Measurements from ENCODE around the gene NF2.
A peak's percentile ranks its signal among the peaks of the same experiment; 100 is the strongest.

Gene NF2

GRCh38 chr22:29629903-29630516, 26.6 kb downstream of the NF2 start:
- Histone ChIP-seq H3K9me3 (ENCODE audit: severe bottlenecking) (no peaks in the 10 kb centered on the region), H3K4me3 (ENCODE audit: severe bottlenecking) (no peak overlapping the region), H3K36me3 (ENCODE audit: low read depth) (no peaks in the 10 kb centered on the region), H3K27ac (ENCODE audit: poor library complexity, severe bottlenecking) (peak overlapping the region; percentile 1), H3K27me3 (ENCODE audit: insufficient read depth, poor library complexity, severe bottlenecking) (no peaks in the 10 kb centered on the region), H3K4me1 (ENCODE audit: insufficient read depth, poor library complexity, severe bottlenecking) (peaks cover 29% of the 10 kb centered on the region)
- no peak for DNase-seq (ENCODE audit: low spot score)
- no peak for ATAC-seq (ENCODE audit: low read depth)
- no peak for TF ChIP-seq CTCF (IDR thresholded peaks at IDR 0.05; ENCODE audit: poor library complexity, severe bottlenecking)

GRCh38 chr22:29630987-29631386, 27.6 kb downstream of the NF2 start:
- DNase-seq (ENCODE audit: low spot score) (no peak), ATAC-seq (ENCODE audit: low read depth) (no peak)
- TF ChIP-seq CTCF (IDR thresholded peaks at IDR 0.05; ENCODE audit: poor library complexity, severe bottlenecking), result no peak
- Histone ChIP-seq H3K4me3 (ENCODE audit: severe bottlenecking) (no peak overlapping the region), H3K36me3 (ENCODE audit: low read depth) (no peaks in the 10 kb centered on the region), H3K27me3 (ENCODE audit: insufficient read depth, poor library complexity, severe bottlenecking) (no peaks in the 10 kb centered on the region), H3K27ac (ENCODE audit: poor library complexity, severe bottlenecking) (no peak overlapping the region), H3K4me1 (ENCODE audit: insufficient read depth, poor library complexity, severe bottlenecking) (peaks cover 19% of the 10 kb centered on the region), H3K9me3 (ENCODE audit: severe bottlenecking) (no peaks in the 10 kb centered on the region)

- Histone ChIP-seq H3K4me1 (ENCODE audit: insufficient read depth, poor library complexity, severe bottlenecking) (peaks cover 11% of the 10 kb centered on the region), H3K27ac (ENCODE audit: poor library complexity, severe bottlenecking) (no peak overlapping the region), H3K27me3 (ENCODE audit: insufficient read depth, poor library complexity, severe bottlenecking) (no peaks in the 10 kb centered on the region), H3K36me3 (ENCODE audit: low read depth) (peaks cover 5% of the 10 kb centered on the region; the same call in 1 of the 2 replicates), H3K4me3 (ENCODE audit: severe bottlenecking) (no peak overlapping the region), H3K9me3 (ENCODE audit: severe bottlenecking) (no peaks in the 10 kb centered on the region)
- no peak for TF ChIP-seq CTCF (IDR thresholded peaks at IDR 0.05; ENCODE audit: poor library complexity, severe bottlenecking)
- no peak for DNase-seq (ENCODE audit: low spot score)
- ATAC-seq (ENCODE audit: low read depth), result no peak
These were observed 28.3 kb downstream of the NF2 start for GRCh38 chr22:29631725-29632124.

GRCh38 chr22:29632672-29633071, 29.2 kb downstream of the NF2 start:
- Histone ChIP-seq H3K4me1 (ENCODE audit: insufficient read depth, poor library complexity, severe bottlenecking) (peaks cover 6% of the 10 kb centered on the region), H3K4me3 (ENCODE audit: severe bottlenecking) (no peak overlapping the region), H3K27me3 (ENCODE audit: insufficient read depth, poor library complexity, severe bottlenecking) (no peaks in the 10 kb centered on the region), H3K36me3 (ENCODE audit: low read depth) (peaks cover 14% of the 10 kb centered on the region; the same call in 1 of the 2 replicates), H3K27ac (ENCODE audit: poor library complexity, severe bottlenecking) (peak overlapping the region; percentile 36), H3K9me3 (ENCODE audit: severe bottlenecking) (no peaks in the 10 kb centered on the region)
- ATAC-seq (ENCODE audit: low read depth) (no peak), DNase-seq (ENCODE audit: low spot score) (no peak)
- TF ChIP-seq CTCF (IDR thresholded peaks at IDR 0.05; ENCODE audit: poor library complexity, severe bottlenecking), result no peak

- no peak overlapping the region for H3K4me3 ChIP-seq (ENCODE audit: severe bottlenecking)
- ATAC-seq (ENCODE audit: low read depth) (no peak; the same call in 2 of the 3 replicates), DNase-seq (ENCODE audit: low spot score) (no peak)
- no peaks in the 10 kb centered on the region for H3K27me3 ChIP-seq (ENCODE audit: insufficient read depth, poor library complexity, severe bottlenecking)
- no peaks in the 10 kb centered on the region for H3K9me3 ChIP-seq (ENCODE audit: severe bottlenecking)
- peaks cover 22% of the 10 kb centered on the region for H3K36me3 ChIP-seq (ENCODE audit: low read depth)
- peaks cover 6% of the 10 kb centered on the region for H3K4me1 ChIP-seq (ENCODE audit: insufficient read depth, poor library complexity, severe bottlenecking)
- H3K27ac ChIP-seq (ENCODE audit: poor library complexity, severe bottlenecking), result peak overlapping the region; percentile 36
- no peak for TF ChIP-seq CTCF (IDR thresholded peaks at IDR 0.05; ENCODE audit: poor library complexity, severe bottlenecking)
These were observed 30.3 kb downstream of the NF2 start for GRCh38 chr22:29633514-29634312.
